Stimulated activated CD8-positive, alpha-beta memory T cell treated with anti-CD3 and anti-CD28 coated beads, Interleukin-7, amount 100 ng/mL, for 4 hours (primary cell): Measurements from ENCODE around the gene DDAH2.

Experiments
- DNase-seq, 2 donors: peaks; one replicate each; pipeline ENCODE4 v3.0.0-alpha.2; 2020; ENCODE audit warnings: low read depth in 2 of 2

The DDAH2 gene

DNA sequence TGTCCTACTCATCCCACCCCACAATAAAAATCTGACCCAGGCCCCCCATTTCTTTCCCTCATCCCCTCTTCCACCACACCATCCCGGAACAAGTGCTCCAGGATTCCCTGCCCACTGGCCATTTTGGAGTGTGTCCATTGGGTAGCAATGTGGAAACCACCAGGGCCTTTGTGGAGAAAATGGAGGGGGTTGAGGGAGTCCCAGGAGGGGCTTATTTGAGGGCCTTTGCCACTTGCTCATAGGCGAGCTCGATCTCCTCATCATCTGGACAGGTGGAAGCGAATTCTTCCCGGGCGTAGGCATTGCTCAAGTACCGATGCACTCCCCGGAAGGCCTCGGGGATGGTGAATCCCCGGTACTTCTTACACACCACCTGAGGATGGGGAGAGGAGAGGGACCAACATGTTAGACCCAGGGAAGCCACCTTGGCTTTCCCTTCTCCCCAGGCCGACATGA, 1.6 kb upstream of the DDAH2 start:
- no peak for DNase-seq

- peak; percentile 39 to 61 for DNase-seq
Observed at GRCh38 chr6:31729979-31730630, 1.0 kb upstream of the DDAH2 start.

- peak; percentile 69 to 70 for DNase-seq
Observed at GRCh38 chr6:31729515-31729978, 448 bp upstream of the DDAH2 start.

DNA sequence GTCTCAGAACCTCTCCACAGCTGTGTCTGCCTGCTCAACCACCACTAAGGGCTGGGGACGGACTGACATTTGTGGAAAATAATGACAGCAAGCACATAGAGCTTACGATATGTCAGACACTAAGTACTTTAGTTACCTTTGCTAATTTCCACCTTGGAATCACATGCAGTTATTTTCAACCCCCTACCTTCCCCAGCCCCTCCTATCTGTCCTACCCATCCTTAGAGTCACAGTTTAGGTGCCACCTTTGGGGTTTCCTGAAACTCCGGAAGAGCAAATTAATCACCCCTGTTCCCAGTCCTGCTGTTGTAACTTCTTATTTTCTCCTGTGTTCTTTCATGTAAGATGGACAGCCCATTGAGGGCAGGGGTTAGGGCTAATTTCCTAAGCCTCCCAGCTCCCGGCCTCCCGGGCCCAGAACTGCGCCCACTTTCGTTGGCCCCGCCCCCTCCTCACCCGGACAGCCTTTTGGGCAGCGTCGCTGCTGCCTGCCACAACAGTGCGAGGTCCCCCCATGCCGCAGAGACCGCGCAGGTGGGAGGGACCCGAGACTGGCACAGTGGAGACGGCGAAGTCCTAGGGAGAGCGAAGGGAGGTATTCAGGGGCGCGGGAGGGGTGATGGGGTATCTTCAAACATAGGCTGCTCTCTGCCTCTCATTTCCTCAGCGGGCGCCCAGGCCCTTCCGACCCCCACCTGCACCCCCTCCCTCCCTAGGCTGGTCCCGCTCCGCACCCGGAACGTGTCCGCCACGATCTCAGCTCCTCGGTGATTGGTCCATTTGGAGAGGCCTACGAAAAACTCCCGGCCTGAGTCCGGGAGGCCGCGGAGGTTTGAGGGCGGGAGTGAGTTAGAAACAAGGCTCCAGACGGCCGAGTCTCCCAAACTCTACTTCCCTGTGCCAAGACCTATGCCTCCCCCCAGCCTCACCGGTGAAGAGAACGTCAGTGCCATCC, 1.1 kb downstream of the DDAH2 start:
- no peak for DNase-seq

DNA sequence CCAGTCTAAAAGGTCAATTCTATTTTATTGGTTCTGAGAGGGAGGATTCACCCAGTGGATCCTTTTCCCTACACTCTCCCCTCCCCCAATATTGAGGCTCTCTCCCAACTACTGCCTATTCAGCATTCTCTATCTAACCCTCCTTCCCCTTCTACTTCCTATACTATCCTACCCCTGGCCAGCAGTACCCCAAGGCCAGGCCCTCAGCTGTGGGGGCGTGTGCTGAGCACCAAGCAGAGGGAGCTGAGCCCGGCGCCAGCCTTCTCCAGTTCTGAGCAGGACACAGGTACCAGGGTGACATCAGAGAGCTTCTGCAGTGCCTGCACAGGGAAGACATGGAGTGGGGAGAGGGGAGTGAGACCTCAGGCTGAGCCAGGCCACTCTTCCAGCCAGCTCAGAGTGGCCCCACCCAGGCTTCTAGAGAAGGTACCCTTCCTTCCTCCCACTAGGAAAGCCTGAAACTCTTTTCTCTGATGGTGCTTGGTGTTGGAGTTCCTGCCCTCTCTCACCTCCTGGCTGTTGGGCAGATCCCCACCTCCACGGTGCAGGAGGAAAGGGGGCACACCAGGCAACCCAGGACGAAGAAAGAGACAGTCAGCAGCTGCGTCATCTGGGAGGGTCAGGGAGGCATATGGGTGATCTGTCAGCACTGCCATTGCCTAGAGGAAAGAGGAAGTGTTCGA, 1.9 kb downstream of the DDAH2 start:
- DNase-seq: no peak

DNA sequence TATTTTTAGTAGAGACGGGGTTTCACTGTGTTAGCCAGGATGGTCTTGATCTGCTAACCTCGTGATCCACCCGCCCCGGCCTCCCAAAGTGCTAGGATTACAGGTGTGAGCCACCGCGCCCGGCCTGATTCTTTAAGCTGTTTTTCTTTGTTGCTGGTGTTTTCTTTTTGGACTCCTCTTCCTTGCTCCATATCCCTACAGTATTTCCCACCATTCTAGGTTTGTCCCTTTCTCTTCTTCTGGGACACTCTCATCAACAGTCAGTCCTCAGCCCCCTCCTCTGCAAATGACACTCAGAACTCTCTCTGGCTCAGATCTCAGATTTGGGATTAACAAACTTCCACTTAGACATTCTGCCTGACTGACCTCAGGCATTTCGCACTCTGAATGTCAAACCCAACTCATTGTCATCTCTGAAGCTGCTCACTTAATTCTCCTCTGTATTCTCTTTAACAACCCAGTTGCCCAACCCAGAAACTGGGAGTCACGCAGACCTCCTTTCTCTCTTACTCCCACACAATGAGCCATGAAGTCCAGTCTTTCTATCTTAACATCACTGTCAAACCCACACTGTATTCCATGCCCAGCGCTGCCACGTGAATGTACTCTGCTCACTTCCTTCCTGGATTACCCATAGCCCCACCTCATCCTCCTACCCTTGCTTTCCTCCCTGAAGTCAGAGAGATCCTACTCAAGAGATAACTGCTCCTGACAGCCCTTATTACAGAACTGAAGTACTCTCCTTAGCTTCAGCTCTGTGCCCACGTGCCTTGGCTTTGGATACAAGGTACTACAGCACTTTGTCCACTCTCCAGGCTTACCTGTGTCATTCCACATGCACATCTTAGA, 3.4 kb downstream of the DDAH2 start:
- no peak for DNase-seq

DNA sequence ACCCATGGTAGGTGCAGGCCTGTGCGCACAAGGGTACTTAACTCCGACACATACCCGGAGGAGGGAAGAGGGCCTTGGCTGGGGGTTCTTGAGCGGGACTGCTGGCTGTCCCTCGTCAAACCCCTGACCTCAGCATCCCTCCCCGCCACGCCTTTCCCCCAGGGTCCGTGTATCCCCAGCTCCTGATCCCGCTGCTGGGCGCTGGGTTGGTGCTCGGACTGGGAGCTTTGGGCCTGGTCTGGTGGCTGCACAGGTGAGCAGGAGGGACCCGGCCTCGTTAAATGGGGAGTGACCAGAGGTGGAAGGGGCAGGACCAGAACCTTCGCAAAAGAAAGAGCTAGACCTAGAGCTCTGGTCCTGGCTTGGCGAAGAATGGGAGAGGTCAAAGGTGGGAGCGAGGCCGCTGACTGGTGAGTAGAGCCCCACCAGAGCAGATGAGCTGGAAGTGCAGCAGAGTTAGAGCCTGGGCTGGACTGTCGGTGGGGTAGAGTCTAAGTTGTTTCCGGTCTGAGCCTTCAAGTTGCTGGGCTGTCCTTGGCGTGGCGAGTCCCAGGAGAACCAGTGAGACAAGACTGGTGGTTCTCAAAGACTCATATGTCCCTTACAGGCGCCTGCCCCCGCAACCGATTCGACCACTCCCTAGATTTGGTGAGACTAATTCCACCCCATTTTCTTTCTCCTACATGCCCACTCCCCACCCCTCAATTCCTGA, 5.0 kb downstream of the DDAH2 start:
- DNase-seq: no peak

GRCh38 chr6:31723245-31723979, 5.7 kb downstream of the DDAH2 start, which contains the start of gene MPIG6B:
Gene MPIG6B (plus strand): TSS chr6:31723373. CDS start chr6:31723384, 11 bp downstream.
- no peak for DNase-seq

DNA sequence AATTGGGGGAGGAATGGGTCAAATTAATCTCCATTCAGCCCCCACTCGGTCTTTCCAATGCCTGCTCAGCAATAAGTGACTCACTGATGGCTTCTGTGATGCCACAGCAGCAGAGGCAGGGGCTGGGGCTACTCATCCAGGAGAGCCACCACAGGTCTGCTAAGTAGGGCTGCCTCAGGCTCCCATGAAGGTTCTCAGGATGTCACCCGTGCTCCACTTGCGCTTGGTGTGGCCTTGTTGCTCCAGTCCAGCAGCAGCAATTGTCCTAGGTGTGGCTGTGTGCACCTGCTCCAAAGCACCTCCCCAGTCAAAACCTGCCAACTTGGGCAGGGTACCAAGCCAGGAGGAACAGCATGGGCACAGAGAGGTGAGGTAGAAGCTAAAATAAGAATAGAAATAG, 6.9 kb downstream of the DDAH2 start:
- DNase-seq: no peak

DNA sequence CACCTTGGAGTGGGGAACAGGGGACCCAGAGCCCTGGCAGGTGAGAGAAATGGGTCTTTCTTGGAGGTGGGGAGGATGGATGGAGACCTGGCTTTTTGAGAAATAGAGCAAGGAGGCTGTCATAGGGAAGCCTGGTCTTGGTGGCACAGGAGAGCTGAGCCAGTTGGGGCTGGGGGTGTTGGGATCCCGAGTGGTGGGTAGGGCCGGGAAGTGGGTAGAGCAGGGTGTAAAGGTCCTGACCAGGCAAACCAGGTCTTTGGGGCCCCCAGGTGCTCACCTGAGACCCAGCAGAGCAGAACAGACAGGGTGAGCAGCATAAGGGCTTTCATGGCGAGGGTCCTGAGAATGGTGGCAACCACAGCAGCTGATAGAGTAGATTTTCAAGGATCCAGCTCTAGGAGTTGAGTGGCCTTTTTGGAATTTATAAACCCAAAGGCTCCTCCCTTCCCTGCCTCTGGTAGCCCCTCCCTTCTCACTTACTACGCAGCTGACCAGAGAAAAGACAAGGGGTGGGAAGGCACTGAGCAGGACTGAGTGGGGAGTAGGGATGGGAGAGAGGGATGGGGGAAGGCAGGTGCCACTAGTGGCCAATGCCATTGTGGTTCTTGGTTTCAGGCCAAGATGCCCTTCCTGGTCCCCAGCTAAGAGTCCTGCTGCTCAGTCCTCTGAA, 7.6 kb downstream of the DDAH2 start, which contains the start of gene LY6G6C:
Gene LY6G6C, minus strand, starts transcription at position 396 of the 670 bp plus-strand sequence. Its CDS starts 67 bp downstream, at position 329.
- DNase-seq: no peak

DNA sequence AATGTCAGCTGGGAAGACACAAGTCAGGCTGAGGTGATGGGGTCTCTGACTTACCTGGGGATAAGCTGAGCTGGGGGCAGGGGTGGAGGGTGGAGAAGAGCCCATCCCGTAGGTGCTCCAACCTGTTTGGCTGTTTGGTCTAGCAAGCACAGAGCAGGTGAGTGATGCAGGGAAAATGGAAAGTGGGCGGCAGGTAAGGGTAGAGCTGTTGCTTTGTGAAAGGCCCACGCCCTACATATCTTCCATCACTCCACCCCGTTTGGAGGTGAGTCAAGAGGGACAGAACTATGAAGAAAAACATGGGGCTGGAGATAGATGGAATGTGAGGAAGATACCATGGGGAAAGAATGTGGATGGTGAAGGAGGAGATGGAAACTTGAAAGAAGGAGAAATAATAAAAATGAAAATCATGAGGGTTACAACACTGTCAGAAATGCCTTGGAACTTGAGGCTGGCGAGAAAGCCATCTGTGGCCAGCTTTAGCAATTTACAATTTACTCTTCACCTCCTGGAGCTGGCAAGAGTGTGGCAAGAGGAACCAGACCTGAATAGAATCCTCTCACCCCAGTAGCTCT, 8.8 kb downstream of the DDAH2 start:
- DNase-seq: no peak

DNA sequence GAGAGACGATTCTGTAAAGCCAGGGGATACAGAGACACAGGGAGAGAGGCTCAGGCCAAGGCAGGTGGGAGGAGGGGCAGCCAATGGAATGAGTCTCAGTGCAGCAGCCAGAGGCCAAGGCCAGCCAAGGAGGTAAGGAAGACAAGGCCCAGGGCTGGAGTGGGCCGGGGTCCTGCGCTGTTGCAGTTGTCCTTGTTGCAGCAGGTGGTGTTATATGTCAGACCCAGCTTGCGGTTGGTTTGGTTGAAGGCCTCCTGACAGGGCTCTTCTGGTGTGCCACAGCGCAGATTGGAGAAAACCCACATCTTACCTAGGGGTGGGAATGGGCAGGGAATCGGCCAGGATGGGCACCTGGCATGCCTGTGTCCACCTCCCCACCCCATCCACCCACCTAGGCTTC, 10.1 kb downstream of the DDAH2 start:
- DNase-seq: no peak

GRCh38 chr6:31718265-31718664, 10.8 kb downstream of the DDAH2 start:
- DNase-seq: no peak

DNA sequence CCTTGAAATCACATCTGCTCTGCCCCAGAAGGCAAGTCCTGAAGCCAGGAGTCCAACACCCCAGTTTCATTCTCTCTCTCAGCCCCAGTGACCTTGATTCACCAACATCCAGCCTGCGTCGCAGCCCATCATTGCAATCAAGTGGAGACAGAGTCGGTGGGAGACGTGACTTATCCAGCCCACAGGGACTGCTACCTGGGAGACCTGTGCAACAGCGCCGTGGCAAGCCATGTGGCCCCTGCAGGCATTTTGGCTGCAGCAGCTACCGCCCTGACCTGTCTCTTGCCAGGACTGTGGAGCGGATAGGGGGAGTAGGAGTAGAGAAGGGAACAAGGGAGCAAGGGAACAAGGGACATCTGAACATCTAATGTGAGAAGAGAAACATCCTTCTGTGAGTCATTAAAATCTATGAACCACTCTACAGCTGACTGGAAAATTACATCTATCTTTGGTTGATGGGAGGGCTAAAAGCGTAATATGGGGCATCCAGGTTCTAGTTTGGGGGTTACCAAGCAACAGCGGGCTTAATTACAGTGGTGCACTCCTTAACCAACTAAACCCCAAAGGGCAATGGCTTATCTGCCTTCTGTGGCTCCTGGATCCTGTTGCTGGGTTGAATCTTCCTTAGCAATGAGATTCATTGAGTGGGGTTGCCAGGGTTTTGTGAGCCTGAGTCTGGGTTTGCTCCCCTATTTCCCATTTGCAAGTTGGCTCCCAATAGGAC, 11.4 kb downstream of the DDAH2 start:
- DNase-seq: no peak

- DNase-seq: no peak
Observed at GRCh38 chr6:31715022-31715958, 13.8 kb downstream of the DDAH2 start, which contains the start of gene LY6G6D. Gene LY6G6D (plus strand): TSS chr6:31715348. CDS start chr6:31715356, 8 bp downstream.

GRCh38 chr6:31713991-31714684, 15.0 kb downstream of the DDAH2 start:
- DNase-seq: no peak
